H1 (cell line): ENCODE data around the gene WDR31. TPM values are rescaled to one million over a fixed set of nuclear protein-coding genes. Genes with fewer than 3 reads are reported as not detected.
A peak's percentile ranks its signal among the peaks of the same experiment; 100 is the strongest.

Experiments used
- E2F6 ChIP-seq: IDR thresholded peaks from 2 replicates; pipeline ENCODE4 v1.6.1; 2012; ENCODE audit warnings: inconsistent platforms
- EZH2 ChIP-seq: fragments of 200-600 bp; sonication (generic); IDR thresholded peaks from 2 replicates; pipeline ENCODE4 v1.7.1; 2012; ENCODE audit warnings: low read depth, mild to moderate bottlenecking, moderate library complexity, low read length, inconsistent platforms; ENCODE audit not compliant: severe bottlenecking
- HDAC2 ChIP-seq, 2 experiments: fragments of 300-600 bp in 1 of 2; sonication (generic) in 1 of 2; IDR thresholded peaks; 2 replicates each; pipeline ENCODE4 v1.6.1; 2011 to 2012; ENCODE audit warnings: low read depth in 2 of 2, low read length in 2 of 2, mild to moderate bottlenecking in 2 of 2, moderate library complexity in 2 of 2, borderline replicate concordance in 1 of 2, inconsistent platforms in 1 of 2
- RXRA ChIP-seq: IDR thresholded peaks from 2 replicates; pipeline ENCODE4 v1.6.1; 2011; ENCODE audit warnings: low read depth, mild to moderate bottlenecking, low read length, moderate library complexity; ENCODE audit not compliant: insufficient read depth
- SP2 ChIP-seq: IDR thresholded peaks from 2 replicates; pipeline ENCODE4 v1.6.1; 2012; ENCODE audit warnings: mild to moderate bottlenecking, low read length, inconsistent platforms
- SUZ12 ChIP-seq: fragments of 200-600 bp; sonication (generic); IDR thresholded peaks from 2 replicates; pipeline ENCODE4 v1.6.1; 2012; ENCODE audit warnings: mild to moderate bottlenecking, inconsistent platforms, low read length, moderate library complexity, mixed read lengths
- TAF7 ChIP-seq: optimal IDR thresholded peaks from 2 replicates; pipeline ENCODE3; 2011; ENCODE audit warnings: low read depth, mild to moderate bottlenecking, inconsistent platforms, low read length, moderate library complexity, borderline replicate concordance
- TBP ChIP-seq: IDR thresholded peaks from 2 replicates; pipeline ENCODE4 v1.6.1; 2011; ENCODE audit warnings: low read depth, low read length, improper control_type of control experiment
- TEAD4 ChIP-seq: IDR thresholded peaks from 2 replicates; pipeline ENCODE4 v1.6.1; 2012; ENCODE audit warnings: low read depth, low read length, inconsistent platforms, mixed read lengths
- polyA plus RNA-seq, 7 experiments: library from polyadenylated mRNA; depleted of rRNA in 3 of 7; stranded (reverse) in 5 of 7; unstranded in 2 of 7; fragments of >200 nt in 5 of 7; fragments of 200-250 nt in 2 of 7; gene quantifications; 1 replicate in 5 of 7; 2 replicates in 1 of 7; 4 replicates in 1 of 7; pipeline versions ENCODE4 v1.2.1 to v1.2.3, GENCODE V29; 2011 to 2013; ENCODE audit warnings: missing spikeins in 2 of 7, mixed read lengths in 2 of 7
- total RNA-seq: library from RNA; stranded (reverse); fragmentation: NEBNext Ultra II Directional; extraction: Animal tissue kit (Norgen Biotek cat#: 25700); gene quantifications from 2 replicates; pipeline ENCODE4 v1.2.1, GENCODE V29; 2021

WDR31 gene
- total and polyA plus RNA-seq, 2 of the 8 experiments (the other 6 are each of a cell fraction or from before 2014, with no cell fraction given) = 0.27 to 0.28 TPM

GRCh38 chr9:113340011-113340699, at the start of gene WDR31 (continued):
- TF ChIP-seq E2F6 = peak; percentile 78
- TF ChIP-seq TAF7 = peak; percentile 83
- TF ChIP-seq SP2 = no peak
- 0 out of 2 replicates have a peak, but pooled peaks have one; percentile 7 for TF ChIP-seq TEAD4
- no peak for TF ChIP-seq SUZ12
- peak; percentile 25 for TF ChIP-seq EZH2
- TF ChIP-seq HDAC2 (IDR thresholded peaks at IDR 0.05; ENCODE audit: borderline replicate concordance in 1 of 2, low read depth in 2 of 2, low read length in 2 of 2) = no peak
- TF ChIP-seq RXRA = no peak
- TF ChIP-seq TBP = peak; percentile 93
